HG02943 (cell line): ENCODE data around the gene PLEK2.
A peak's percentile ranks its signal among the peaks of the same experiment; 100 is the strongest.
"Not testable (repeated sequence)": the region's sequence is repeated elsewhere in the genome, so short reads cannot be mapped to it uniquely, and the experiment has no call there.

Source experiments
- ATAC-seq: cut with Tn5 transposase; IDR thresholded peaks from one replicate; pipeline ENCODE4 v1.9.1; 2021; ENCODE audit warnings: mild to moderate bottlenecking, low read depth, moderate library complexity; ENCODE audit not compliant: unreplicated experiment

Gene PLEK2

DNA sequence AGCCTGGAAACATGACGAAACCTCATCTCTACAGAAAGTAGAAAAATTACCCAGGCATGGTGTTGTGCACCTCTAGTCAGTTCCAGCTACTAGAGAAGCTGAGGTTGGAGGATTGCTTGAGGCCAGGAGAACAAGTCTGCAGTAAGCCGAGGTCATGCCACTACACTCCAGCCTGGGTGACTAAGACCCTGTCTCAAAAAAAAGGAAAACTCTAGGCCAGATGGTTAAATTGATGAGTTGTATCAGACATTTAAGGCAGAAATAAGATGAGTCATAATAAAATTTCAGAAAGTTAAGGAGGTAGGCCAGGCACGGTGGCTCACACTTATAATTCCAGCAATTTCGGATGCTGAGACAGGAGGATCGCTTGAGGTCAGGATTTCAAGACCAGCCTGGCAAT is 41.1 kb downstream of the PLEK2 start:
- ATAC-seq, result no peak

DNA sequence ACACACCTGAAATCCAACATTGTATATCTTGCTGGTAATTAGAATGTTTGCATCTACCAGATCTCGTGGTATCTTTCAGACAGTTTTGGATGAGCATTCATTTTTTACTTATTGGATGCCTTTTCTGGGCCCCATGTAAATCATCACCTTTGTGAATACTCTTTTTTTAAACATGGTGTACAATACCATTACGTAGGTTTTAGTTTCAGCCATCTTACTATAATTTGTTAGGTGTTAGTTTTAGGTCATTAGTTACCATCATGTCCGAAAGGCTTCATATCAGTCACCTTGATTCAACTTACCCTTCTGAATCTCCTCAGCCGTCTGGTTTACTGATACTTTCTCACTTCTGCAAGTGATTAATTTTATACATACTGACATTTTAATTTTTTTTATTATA is 46.5 kb downstream of the PLEK2 start:
- ATAC-seq, result no peak

DNA sequence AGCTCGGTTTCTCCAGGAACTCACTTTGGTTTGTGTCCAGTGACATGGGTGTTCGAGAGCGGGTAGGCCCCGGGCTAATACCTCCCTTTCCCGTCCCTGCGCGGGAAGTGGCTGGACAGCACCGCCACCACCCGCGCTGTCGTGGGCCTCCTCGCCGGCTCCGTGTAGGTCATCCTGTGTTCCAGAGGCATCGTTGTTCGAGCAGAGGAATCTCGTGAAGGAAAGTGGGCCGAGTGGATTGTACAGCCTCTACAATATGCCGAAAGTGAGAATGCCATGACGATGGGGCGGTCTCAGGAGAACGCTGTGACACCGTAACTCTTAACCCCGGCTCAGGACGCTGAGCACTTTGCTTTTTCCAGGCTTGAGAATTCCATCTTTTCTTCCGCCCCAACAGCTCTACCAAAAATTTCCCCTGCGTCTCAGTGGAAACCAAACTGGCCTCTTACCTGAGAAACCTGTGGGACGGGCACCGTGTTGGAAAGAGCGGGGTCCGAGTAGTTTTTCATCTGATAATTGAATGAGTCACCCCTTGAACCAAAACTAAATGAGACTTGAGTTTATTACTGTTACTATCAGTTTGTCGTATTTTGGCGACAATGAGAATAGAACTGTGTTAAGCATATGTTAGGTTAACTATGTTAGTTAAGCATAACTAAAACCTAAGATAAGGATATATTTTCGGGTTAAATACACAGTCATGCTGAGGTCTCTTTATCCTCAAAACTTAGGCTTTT is 51.3 kb downstream of the PLEK2 start:
- ATAC-seq, result peak; percentile 22

DNA sequence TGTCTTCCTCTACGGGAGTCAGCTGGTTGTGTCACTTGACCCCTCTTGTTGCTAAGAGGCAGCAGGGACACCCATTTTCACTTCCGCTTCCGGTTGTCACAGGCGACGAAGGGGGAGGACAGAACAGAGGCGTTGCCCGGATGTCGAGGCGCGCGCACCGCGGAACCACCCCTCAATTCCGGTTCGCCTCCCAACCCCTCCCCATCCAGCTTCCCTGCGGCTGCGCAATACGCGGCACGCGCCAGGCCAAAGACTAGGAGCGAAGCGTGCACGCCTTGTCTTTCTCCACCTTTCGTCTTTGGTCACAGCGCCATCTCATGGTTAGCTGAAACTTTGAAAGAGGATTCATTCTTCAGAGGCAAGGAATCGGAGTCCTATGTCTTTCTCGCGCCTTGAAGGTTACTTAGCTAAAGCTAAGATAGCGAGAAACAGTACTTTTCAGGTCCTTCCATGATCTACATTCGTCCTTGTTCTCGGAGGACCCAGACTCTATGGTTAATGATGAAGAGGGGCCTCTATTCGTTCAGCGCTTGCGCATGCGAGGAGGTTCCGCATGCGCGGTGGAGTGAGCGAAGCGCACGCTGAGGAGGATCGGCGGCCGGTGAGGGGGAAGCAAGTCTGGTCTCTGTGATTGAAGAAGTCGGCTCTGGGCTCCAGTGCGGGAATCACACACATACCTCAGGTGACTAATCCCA is 52.0 kb downstream of the PLEK2 start, which contains the start of the genes ATP6V1D and EIF2S1:
Gene ATP6V1D, minus strand, starts transcription at position 30 of the 695 bp plus-strand sequence. CDS start 106 bp downstream, outside the sequence.
Gene EIF2S1, plus strand, starts transcription at position 554 of the 695 bp plus-strand sequence. CDS start 4,440 bp downstream, outside the sequence.
- peak; percentile 88 for ATAC-seq

DNA sequence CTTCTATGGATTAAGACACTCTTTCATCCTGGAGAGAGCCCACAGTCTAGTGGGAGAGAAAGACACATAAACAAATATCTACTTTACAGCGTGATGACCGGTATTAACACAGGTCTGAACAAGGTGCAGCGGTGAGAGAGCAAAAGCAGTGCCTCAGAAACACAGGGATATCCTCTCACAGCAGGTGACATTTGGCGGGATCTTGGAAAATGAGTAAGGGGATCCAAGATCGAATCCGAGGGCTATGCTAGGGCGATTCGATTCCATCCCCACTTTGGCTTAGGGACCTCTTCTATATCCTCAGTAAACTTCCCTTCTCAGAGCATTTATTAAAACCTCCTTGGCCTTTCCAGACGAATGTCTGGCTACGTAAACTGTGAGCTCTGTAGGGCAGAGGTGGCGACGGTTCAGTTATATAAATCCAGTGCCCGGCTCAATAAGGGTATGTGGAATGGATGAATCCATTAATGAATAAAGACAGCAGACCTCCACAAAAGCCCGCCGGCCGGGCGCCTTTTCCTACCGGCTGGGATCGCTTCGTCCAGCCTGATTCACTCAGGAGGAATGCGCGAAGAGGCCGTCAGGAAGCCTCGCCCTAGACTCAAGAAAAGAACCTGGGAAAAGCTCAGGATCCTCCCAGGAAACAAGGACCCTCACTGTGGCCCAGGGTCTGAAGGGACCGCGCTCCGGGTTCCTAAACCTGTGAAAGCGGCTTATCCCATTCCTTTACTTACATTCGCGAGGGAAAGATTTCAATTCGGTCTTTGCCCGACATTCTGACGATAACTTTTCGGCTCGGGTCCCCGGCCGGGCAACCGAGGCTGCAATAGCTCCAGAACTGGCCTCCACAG is 52.8 kb downstream of the PLEK2 start:
- no peak for ATAC-seq

DNA sequence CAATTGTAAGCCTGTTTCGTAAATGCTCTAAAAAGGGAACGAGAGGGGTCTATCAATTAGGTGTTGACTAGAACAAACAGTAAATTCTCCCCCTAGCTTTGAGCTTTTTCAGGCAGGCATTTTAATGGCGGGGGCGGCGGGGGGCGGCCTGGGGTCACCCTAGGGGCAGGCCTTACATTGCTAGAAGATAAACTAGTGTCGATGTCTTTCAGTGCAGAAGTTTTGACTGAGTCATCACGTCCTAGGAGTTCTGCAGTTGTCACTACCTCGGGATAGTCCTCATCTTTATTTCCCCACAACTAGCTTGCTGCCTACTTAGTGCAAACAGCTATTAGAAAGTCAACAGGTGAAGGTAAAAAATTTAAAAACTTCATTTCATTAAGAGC is 54.0 kb downstream of the PLEK2 start:
- no peak for ATAC-seq

DNA sequence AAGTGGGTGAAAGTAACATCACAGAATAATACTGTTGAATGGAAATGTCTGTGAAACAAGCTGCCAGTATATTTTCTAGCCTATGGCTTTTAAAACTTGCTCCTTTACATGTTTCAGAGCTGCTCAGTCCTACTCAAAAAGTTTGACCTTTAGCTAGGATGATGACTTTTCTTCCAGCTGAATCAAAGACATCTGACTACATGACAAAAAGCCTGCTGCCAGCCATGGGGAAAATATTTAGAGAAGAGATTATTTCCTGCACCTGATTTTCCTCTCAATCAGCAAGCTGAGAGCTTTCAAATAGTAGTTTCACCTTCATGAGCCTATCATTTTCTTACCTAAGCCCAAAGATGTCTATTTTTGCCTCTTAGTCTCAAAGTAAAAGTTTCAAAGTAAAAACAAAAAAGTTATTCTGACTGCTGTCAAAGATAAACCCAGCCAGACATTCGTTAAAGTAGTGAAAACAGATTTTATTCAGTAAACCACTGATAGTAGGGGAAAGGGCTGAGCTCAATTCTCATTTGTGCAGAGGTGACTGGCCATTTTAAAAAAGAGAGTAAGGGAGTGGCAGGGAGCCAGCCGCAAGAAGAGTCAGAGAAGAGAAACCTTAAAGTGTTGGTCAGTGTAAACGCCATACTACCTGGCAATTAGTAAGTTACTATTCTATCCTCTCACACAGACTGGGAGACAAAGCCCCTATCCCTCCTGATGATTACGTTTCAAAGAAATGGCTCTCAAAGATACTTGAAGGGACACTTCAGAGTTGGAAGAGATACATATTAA is 54.6 kb downstream of the PLEK2 start:
- no peak for ATAC-seq

DNA sequence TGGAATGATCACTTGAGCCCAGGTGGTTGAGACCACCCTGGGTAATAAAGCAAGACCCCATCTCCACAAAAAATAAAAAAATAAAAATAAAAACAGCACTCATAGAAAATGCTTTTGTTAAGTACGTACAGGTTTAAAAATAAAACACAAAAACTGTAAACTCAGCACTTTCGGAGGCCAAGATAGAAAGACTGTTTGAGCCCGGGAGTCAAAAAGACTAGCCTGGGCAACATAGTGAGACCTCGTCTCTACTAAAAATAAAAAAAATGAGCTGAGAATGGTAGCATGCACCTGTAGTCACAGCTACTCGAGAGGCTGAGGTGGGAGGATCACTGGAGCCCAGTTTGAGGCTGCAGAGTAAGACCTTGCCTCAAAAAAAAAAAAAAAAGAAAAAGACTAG is 59.9 kb downstream of the PLEK2 start:
- no peak for ATAC-seq

DNA sequence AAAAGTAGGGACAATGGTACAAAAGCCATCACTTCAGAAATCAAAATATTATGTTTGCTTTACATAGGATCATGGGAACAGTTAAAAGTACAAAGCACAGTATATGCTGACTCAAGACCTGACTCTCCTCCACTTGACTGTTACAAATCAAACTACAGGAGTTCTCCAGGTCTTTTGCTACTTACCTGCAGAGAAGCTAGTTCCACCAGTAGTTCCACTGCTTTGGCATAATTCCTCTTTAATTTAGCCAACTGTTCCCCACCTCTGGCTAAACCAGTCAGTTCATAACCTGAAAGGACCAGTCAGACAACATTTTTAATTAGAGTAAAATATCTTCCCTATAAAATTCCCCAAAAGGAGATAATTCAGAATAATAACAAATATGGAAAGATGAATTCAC is 66.4 kb downstream of the PLEK2 start:
- ATAC-seq, result no peak

DNA sequence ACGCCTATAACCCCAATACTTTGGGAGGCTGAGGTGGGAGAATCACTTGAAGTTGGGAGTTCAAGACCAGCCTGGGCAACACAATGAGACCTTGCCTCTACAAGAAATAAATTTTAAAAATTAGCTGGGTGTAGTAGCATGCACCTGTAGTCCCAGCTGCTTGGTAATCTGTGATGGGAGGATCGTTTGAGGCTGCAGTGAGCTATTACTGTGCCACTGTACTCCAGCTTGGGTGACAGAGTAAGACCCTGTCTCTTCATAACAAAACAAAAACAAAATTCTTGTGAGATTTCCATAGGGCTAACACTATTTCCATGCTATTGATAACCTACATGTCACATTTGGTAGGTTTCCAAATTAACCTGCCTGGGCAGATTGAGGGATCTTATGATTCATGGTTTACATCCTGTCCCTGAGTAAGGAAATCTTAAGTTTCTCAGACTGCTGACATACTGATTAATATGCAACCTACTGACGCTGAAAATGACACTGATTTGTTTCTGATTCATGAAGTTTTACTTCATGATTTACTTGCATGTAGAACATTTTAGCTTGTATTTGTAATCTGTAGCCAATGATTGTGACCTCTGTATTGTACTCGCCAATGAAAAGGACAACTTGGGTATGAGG is 68.2 kb downstream of the PLEK2 start:
- no peak for ATAC-seq

DNA sequence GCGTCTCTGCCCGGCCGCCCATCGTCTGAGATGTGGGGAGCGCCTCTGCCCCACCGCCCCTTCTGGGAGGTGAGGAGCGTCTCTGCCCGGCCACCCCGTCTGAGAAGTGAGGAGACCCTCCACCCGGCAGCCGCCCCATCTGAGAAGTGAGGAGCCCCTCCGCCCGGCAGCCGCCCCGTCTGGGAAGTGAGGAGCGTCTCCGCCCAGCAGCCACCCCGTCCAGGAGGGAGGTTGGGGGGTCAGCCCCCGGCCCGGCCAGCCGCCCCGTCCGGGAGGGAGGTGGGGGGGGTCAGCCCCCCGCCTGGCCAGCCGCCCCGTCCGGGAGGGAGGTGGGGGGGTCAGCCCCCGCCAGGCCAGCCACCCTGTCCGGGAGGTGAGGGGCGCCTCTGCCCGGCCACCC is 70.7 kb downstream of the PLEK2 start:
- ATAC-seq, result not testable (repeated sequence)
